ENCODE results near the gene MUC4.

GRCh38 chr3:195796795-195797194, 14.9 kb downstream of the MUC4 start:
- TF ChIP-seq EZH2 (IDR thresholded peaks at IDR 0.05) (no peak), POLR2AphosphoS5 (IDR thresholded peaks at IDR 0.05; ENCODE audit: borderline replicate concordance, low read depth, low read length) (no peak)

All from SK-N-MC (cell line).